NCI-H1694 treated with DMSO at 0.1 percent for 48 hours (cell line): ENCODE results near the gene MNT.

Experiments used
- DNase-seq: peaks from one replicate; lab custom pipeline; 2025; lab: John Stamatoyannopoulos, UW

MNT gene

GRCh38 chr17:2380226-2380922 is 20.5 kb downstream of the MNT start:
- DNase-seq, result peak; percentile 31

GRCh38 chr17:2379489-2380225 is 21.2 kb downstream of the MNT start:
- no peak for DNase-seq

- no peak for DNase-seq
These were observed 22.0 kb downstream of the MNT start for GRCh38 chr17:2378905-2379304.

- DNase-seq, result no peak
These were observed 23.2 kb downstream of the MNT start for GRCh38 chr17:2377659-2378058.

- DNase-seq, result no peak
These were observed 24.8 kb downstream of the MNT start for GRCh38 chr17:2376107-2376506.

GRCh38 chr17:2375406-2375805 is 25.5 kb downstream of the MNT start:
- no peak for DNase-seq

GRCh38 chr17:2374549-2375285 is 26.1 kb downstream of the MNT start:
- no peak for DNase-seq

GRCh38 chr17:2373179-2373578 is 27.7 kb downstream of the MNT start:
- DNase-seq, result no peak

GRCh38 chr17:2372681-2373080 is 28.2 kb downstream of the MNT start:
- DNase-seq, result no peak

GRCh38 chr17:2372180-2372579 is 28.7 kb downstream of the MNT start:
- DNase-seq, result no peak

- DNase-seq, result no peak
These were observed 29.4 kb downstream of the MNT start for GRCh38 chr17:2371183-2372130.

- no peak for DNase-seq
These were observed 30.7 kb downstream of the MNT start for GRCh38 chr17:2370211-2370589.

- peak; percentile 37 for DNase-seq
These were observed 31.2 kb downstream of the MNT start for GRCh38 chr17:2369551-2370210.

GRCh38 chr17:2369039-2369438 is 31.8 kb downstream of the MNT start:
- DNase-seq, result no peak

GRCh38 chr17:2368359-2368758 is 32.5 kb downstream of the MNT start:
- peak; percentile 68 for DNase-seq

- no peak for DNase-seq
These were observed 33.9 kb downstream of the MNT start for GRCh38 chr17:2366747-2367494.

- DNase-seq, result no peak
These were observed 35.7 kb downstream of the MNT start for GRCh38 chr17:2365132-2365531.

- DNase-seq, result no peak
These were observed 36.1 kb downstream of the MNT start for GRCh38 chr17:2364763-2365116.

- no peak for DNase-seq
These were observed 36.8 kb downstream of the MNT start for GRCh38 chr17:2363851-2364762.

- DNase-seq, result no peak
These were observed 37.5 kb downstream of the MNT start for GRCh38 chr17:2363318-2363717.
